H1 (cell line): ENCODE results near the gene RELL2. TPM values are rescaled to one million over a fixed set of nuclear protein-coding genes. Genes with fewer than 3 reads are reported as not detected.

Experiments used
- CEBPB ChIP-seq: IDR thresholded peaks from 2 replicates; pipeline ENCODE4 v1.6.1; 2012; ENCODE audit warnings: low read depth, low read length
- CHD1 ChIP-seq: IDR thresholded peaks from 2 replicates; pipeline ENCODE4 v1.6.1; 2012; ENCODE audit warnings: low read depth, low read length, improper control_type of control experiment
- HDAC6 ChIP-seq: IDR thresholded peaks from one replicate; pipeline ENCODE4 v1.7.1; 2012; ENCODE audit warnings: low read depth, mild to moderate bottlenecking, inconsistent platforms, low read length, moderate library complexity
- TEAD4 ChIP-seq: IDR thresholded peaks from 2 replicates; pipeline ENCODE4 v1.6.1; 2012; ENCODE audit warnings: low read depth, low read length, inconsistent platforms, mixed read lengths
- polyA plus RNA-seq, 7 experiments: library from polyadenylated mRNA; depleted of rRNA in 3 of 7; stranded (reverse) in 5 of 7; unstranded in 2 of 7; fragments of >200 nt in 5 of 7; fragments of 200-250 nt in 2 of 7; gene quantifications; 1 replicate in 5 of 7; 2 replicates in 1 of 7; 4 replicates in 1 of 7; pipeline versions ENCODE4 v1.2.1 to v1.2.3, GENCODE V29; 2011 to 2013; ENCODE audit warnings: missing spikeins in 2 of 7, mixed read lengths in 2 of 7
- total RNA-seq: library from RNA; stranded (reverse); fragmentation: NEBNext Ultra II Directional; extraction: Animal tissue kit (Norgen Biotek cat#: 25700); gene quantifications from 2 replicates; pipeline ENCODE4 v1.2.1, GENCODE V29; 2021

Gene RELL2
- total and polyA plus RNA-seq, 2 of the 8 experiments (the other 6 are each of a cell fraction or from before 2014, with no cell fraction given) = 18.6 to 23.7 TPM

GRCh38 chr5:141657937-141658545, 21.2 kb downstream of the RELL2 start (continued):
- TF ChIP-seq HDAC6 (no peak), CEBPB (no peak), TEAD4 (no peak), CHD1 (no peak)
